HepG2 (cell line): ENCODE data around the gene NEMP2. TPM values are rescaled to one million over a fixed set of nuclear protein-coding genes. Genes with fewer than 3 reads are reported as not detected.
A peak's percentile ranks its signal among the peaks of the same experiment; 100 is the strongest.

Experiments used
- ATAC-seq: fragments of 200-7000 bp; cut with Tn5 transposase; 3 replicates; pipeline ENCODE4 v1.9.1; 2020; ENCODE audit warnings: mild to moderate bottlenecking, moderate library complexity
- BruUV-seq: library from RNA; stranded (reverse); fragments of 400-500 nt; replicated peaks from 2 replicates; lab custom pipeline; 2021; lab: Mats Ljungman, UMichigan
- CTCF ChIA-PET: fragments of 300-600 bp; formaldehyde crosslinking; extraction: SDS; loops from one replicate; lab custom pipeline; 2021; ENCODE audit warnings: low total read pairs, inconsistent platforms, low intra/inter-chr PET ratio; lab: Yijun Ruan, JAX
- POLR2A ChIA-PET: fragments of 350-600 bp; sonication (Branson Sonifier 250); formaldehyde crosslinking; loops from one replicate; lab custom pipeline; 2020; ENCODE audit warnings: antibody characterized with exemption, inconsistent platforms; lab: Yijun Ruan, JAX
- DNase-seq: peaks from one replicate; pipeline ENCODE4 v3.0.0-alpha.2; 2015; ENCODE audit warnings: low spot score
- FAIRE-seq: peaks from 3 replicates; lab custom pipeline; 2011; peaks lifted over from hg19 to GRCh38; lab: Jason Lieb, UNC
- H2AFZ ChIP-seq: one replicate; pipeline ENCODE4 v1.6.1; 2011; ENCODE audit warnings: low read length, inconsistent platforms
- H3K27ac ChIP-seq: fragments of 300-600 bp; 3 replicates; pipeline ENCODE4 v1.8.0; 2011; ENCODE audit warnings: mixed run types, mild to moderate bottlenecking, mixed read lengths, low read length, inconsistent platforms; ENCODE audit not compliant: insufficient read depth; ENCODE audit errors: extremely low read length
- H3K27me3 ChIP-seq, 2 experiments: fragments of 200-600 bp in 1 of 2; 2 replicates in 1 of 2; 3 replicates in 1 of 2; pipeline versions ENCODE4 v1.6.0 to v1.8.0; 2011; ENCODE audit warnings: low read length in 2 of 2, mild to moderate bottlenecking in 2 of 2, moderate library complexity in 2 of 2, inconsistent platforms in 1 of 2; ENCODE audit not compliant: insufficient read depth in 2 of 2, control insufficient read depth in 1 of 2
- H3K36me3 ChIP-seq, 2 experiments: fragments of 200-600 bp in 1 of 2; replicated peaks in 1 of 2; 2 replicates in 1 of 2; 3 replicates in 1 of 2; pipeline versions ENCODE4 v1.5.1 to v1.8.0; 2011; ENCODE audit warnings: low read length in 2 of 2, inconsistent platforms in 1 of 2; ENCODE audit not compliant: insufficient read depth in 2 of 2, control insufficient read depth in 1 of 2
- H3K4me1 ChIP-seq: 2 replicates; pipeline ENCODE4 v1.5.1; 2012; ENCODE audit warnings: low read length, inconsistent platforms; ENCODE audit not compliant: insufficient read depth
- H3K4me2 ChIP-seq: 2 replicates; pipeline ENCODE4 v1.6.0; 2011; ENCODE audit warnings: low read depth, low read length, inconsistent platforms
- H3K4me3 ChIP-seq, 3 experiments: fragments of 200-600 bp in 1 of 3; sonication (generic), shearing (Covaris generic) in 1 of 3; replicated peaks in 1 of 3; 2 replicates each; pipeline ENCODE4 v1.5.1; 2011 to 2016; ENCODE audit warnings: low read length in 3 of 3, inconsistent platforms in 2 of 3, low read depth in 2 of 3, mild to moderate bottlenecking in 2 of 3, control low read depth in 1 of 3, mixed read lengths in 1 of 3; ENCODE audit not compliant: insufficient read depth in 1 of 3
- H3K79me2 ChIP-seq: one replicate; pipeline ENCODE4 v1.6.1; 2011; ENCODE audit warnings: low read length, inconsistent platforms; ENCODE audit not compliant: insufficient read depth
- H3K9ac ChIP-seq: 2 replicates; pipeline ENCODE4 v1.6.0; 2011; ENCODE audit warnings: mild to moderate bottlenecking, low read depth, low read length, inconsistent platforms; ENCODE audit not compliant: insufficient read depth
- H3K9me3 ChIP-seq: 2 replicates; pipeline ENCODE4 v1.5.1; 2012; ENCODE audit warnings: mild to moderate bottlenecking, low read length
- H4K20me1 ChIP-seq: 2 replicates; pipeline ENCODE4 v1.6.0; 2011; ENCODE audit warnings: inconsistent platforms, mild to moderate bottlenecking, low read length, moderate library complexity; ENCODE audit not compliant: insufficient read depth
- EED ChIP-seq: sonication (generic); formaldehyde crosslinking; IDR thresholded peaks from 2 replicates; pipeline ENCODE4 v1.5.0; 2020; ENCODE audit warnings: mild to moderate bottlenecking, missing genetic modification reagents
- EHMT2 ChIP-seq: fragments of 200-600 bp; sonication (generic); IDR thresholded peaks from 2 replicates; pipeline ENCODE4 v1.7.0; 2017; ENCODE audit warnings: antibody characterized with exemption, low read depth, low read length, borderline replicate concordance
- MAFK ChIP-seq, 2 experiments: IDR thresholded peaks in 1 of 2; conservative IDR thresholded peaks in 1 of 2; 2 replicates each; pipeline ENCODE4 v1.6.1; 2011; ENCODE audit warnings: improper control_type of control experiment in 2 of 2, low read length in 2 of 2
- THAP11 ChIP-seq: IDR thresholded peaks from 2 replicates; pipeline ENCODE4 v1.6.1; 2016; ENCODE audit warnings: missing biosample characterization, missing genetic modification reagents
- XBP1 ChIP-seq: sonication (generic); formaldehyde crosslinking; IDR thresholded peaks from 2 replicates; pipeline ENCODE4 v1.5.0; 2020; ENCODE audit warnings: missing genetic modification reagents
- ZBTB49 ChIP-seq: sonication (generic); formaldehyde crosslinking; IDR thresholded peaks from 2 replicates; pipeline ENCODE4 v1.4.0; 2020; ENCODE audit warnings: missing genetic modification reagents, borderline replicate concordance
- WGBS: methylation state at CpG from one replicate; pipeline ENCODE4 v1.1.6; 2017; ENCODE audit warnings: low lambda C conversion rate; 5-methylcytosine and 5-hydroxymethylcytosine counted together
- in situ Hi-C: cut with HindIII; loops from 2 replicates; pipeline ENCODE4 v1.10.0; 2017; ENCODE audit warnings: low pct_unique_long_range_greater_than_20kb; ENCODE audit not compliant: extremely low pct_ligation_motif_present
- intact Hi-C: fragments of 100-400 bp; cut with micrococcal nuclease; formaldehyde crosslinking; loops from one replicate; pipeline ENCODE4 v1.10.0; 2022; ENCODE audit not compliant: unreplicated experiment
- polyA plus RNA-seq, 8 experiments: library from polyadenylated mRNA; depleted of rRNA in 3 of 8; stranded (reverse) in 7 of 8; unstranded in 1 of 8; fragments of >200 nt; fragmentation: Illumina TruSeq in 4 of 8; extraction: Trizol in 4 of 8; gene quantifications; 2 replicates each; pipeline versions ENCODE4 v1.2.1 to v1.2.3, GENCODE V29; 2011 to 2016; ENCODE audit warnings: low read depth in 4 of 8, missing spikeins in 1 of 8, mixed read lengths in 1 of 8; ENCODE audit not compliant: insufficient read depth in 1 of 8
- total RNA-seq, 5 experiments: library from RNA; depleted of rRNA; stranded (reverse); fragments of >200 nt; fragmentation: Illumina TruSeq; extraction: Trizol; gene quantifications; 2 replicates each; pipeline ENCODE4 v1.2.3, GENCODE V29; 2016; ENCODE audit warnings: low read depth in 1 of 5

Gene NEMP2
- total and polyA plus RNA-seq, 2 of the 13 experiments (the other 11 are each of a cell fraction or from before 2014, with no cell fraction given): 2.4 to 9.8 TPM

- TF ChIP-seq ZBTB49 (CRISPR knock-in tag): no peak
- TF ChIP-seq EED (CRISPR knock-in tag): no peak
- TF ChIP-seq MAFK (conservative IDR thresholded peaks at IDR 0.05 in 1 of 2, IDR thresholded peaks at IDR 0.05 in 1 of 2; ENCODE audit: low read length in 2 of 2): peak; percentile 98
These were observed 77.3 kb downstream of the NEMP2 start (continued) for GRCh38 chr2:190457256-190457655.

- POLR2A ChIA-PET: no interaction called here
- WGBS: 41% methylated on average over 7 of the region's 7 CpGs
- no peak for TF ChIP-seq THAP11
- 0 out of 2 replicates have a peak, but pooled peaks have one; percentile 16 for TF ChIP-seq EHMT2
- no peak for TF ChIP-seq XBP1 (CRISPR knock-in tag)
- BruUV-seq: no TSS peak
- no peak for DNase-seq
- no peak for FAIRE-seq
- no peaks in the 10 kb centered on the region for H3K79me2 ChIP-seq
- no peaks in the 10 kb centered on the region for H3K36me3 ChIP-seq
- no peak overlapping the region for H2AFZ ChIP-seq
- H3K9me3 ChIP-seq: no peaks in the 10 kb centered on the region
- in situ Hi-C loops: no loop called here
- H3K4me2 ChIP-seq: no peak overlapping the region
- no peak overlapping the region for H3K9ac ChIP-seq
- H3K4me3 ChIP-seq: no peak overlapping the region
- no peaks in the 10 kb centered on the region for H3K4me1 ChIP-seq
- no peaks in the 10 kb centered on the region for H3K27me3 ChIP-seq
- intact Hi-C loops: no loop called here
- ATAC-seq: no peak; the same call in 2 of the 3 replicates
- H4K20me1 ChIP-seq: no peaks in the 10 kb centered on the region
- CTCF ChIA-PET: no interaction called here
- no peak overlapping the region for H3K27ac ChIP-seq
These were observed 77.7 kb downstream of the NEMP2 start for GRCh38 chr2:190456833-190457232.
